ENCODE results near the gene FTO.
"Not testable (repeated sequence)": the region's sequence is repeated elsewhere in the genome, so short reads cannot be mapped to it uniquely, and the experiment has no call there.

Gene FTO

GRCh38 chr16:53703590-53704444, at the start of gene FTO, which contains the start of gene RPGRIP1L:
TSS of gene FTO (plus strand) at chr16:53704156.
TSS of gene RPGRIP1L (minus strand) at chr16:53703859. CDS start at chr16:53700723, 3,136 bp downstream.
- peak; percentile 81 for DNase-seq (ENCODE audit: low spot score)

GRCh38 chr16:53654946-53655345, 49.0 kb upstream of the FTO start:
- no peak for DNase-seq (ENCODE audit: low spot score)

GRCh38 chr16:53662072-53662471, 41.9 kb upstream of the FTO start:
- no peak for DNase-seq (ENCODE audit: low spot score)

- DNase-seq (ENCODE audit: low spot score), result no peak
Observed at GRCh38 chr16:53664724-53665345, 39.1 kb upstream of the FTO start.

- DNase-seq (ENCODE audit: low spot score), result no peak
Observed at GRCh38 chr16:53666786-53667415, 37.1 kb upstream of the FTO start.

- DNase-seq (ENCODE audit: low spot score), result no peak
Observed at GRCh38 chr16:53668869-53669268, 35.1 kb upstream of the FTO start.

- no peak for DNase-seq (ENCODE audit: low spot score)
Observed at GRCh38 chr16:53672461-53672860, 31.5 kb upstream of the FTO start.

GRCh38 chr16:53673189-53673588, 30.8 kb upstream of the FTO start:
- no peak for DNase-seq (ENCODE audit: low spot score)

GRCh38 chr16:53678155-53678554, 25.8 kb upstream of the FTO start:
- no peak for DNase-seq (ENCODE audit: low spot score)

GRCh38 chr16:53678756-53679343, 25.1 kb upstream of the FTO start:
- DNase-seq (ENCODE audit: low spot score), result no peak

GRCh38 chr16:53680756-53681155, 23.2 kb upstream of the FTO start:
- no peak for DNase-seq (ENCODE audit: low spot score)

- DNase-seq (ENCODE audit: low spot score), result no peak
Observed at GRCh38 chr16:53681354-53681753, 22.6 kb upstream of the FTO start.

GRCh38 chr16:53685334-53685733, 18.6 kb upstream of the FTO start:
- DNase-seq (ENCODE audit: low spot score), result not testable (repeated sequence)

GRCh38 chr16:53686710-53687109, 17.2 kb upstream of the FTO start:
- no peak for DNase-seq (ENCODE audit: low spot score)

- DNase-seq (ENCODE audit: low spot score), result no peak
Observed at GRCh38 chr16:53689636-53690035, 14.3 kb upstream of the FTO start.

GRCh38 chr16:53690771-53691170, 13.2 kb upstream of the FTO start:
- no peak for DNase-seq (ENCODE audit: low spot score)

- DNase-seq (ENCODE audit: low spot score), result no peak
Observed at GRCh38 chr16:53692146-53692545, 11.8 kb upstream of the FTO start.

- no peak for DNase-seq (ENCODE audit: low spot score)
Observed at GRCh38 chr16:53693320-53693719, 10.6 kb upstream of the FTO start.

- no peak for DNase-seq (ENCODE audit: low spot score)
Observed at GRCh38 chr16:53695070-53695469, 8.9 kb upstream of the FTO start.

GRCh38 chr16:53698271-53698670, 5.7 kb upstream of the FTO start:
- DNase-seq (ENCODE audit: low spot score), result not testable (repeated sequence)

GRCh38 chr16:53704445-53704813, 473 bp downstream of the FTO start:
- no peak for DNase-seq (ENCODE audit: low spot score)

- DNase-seq (ENCODE audit: low spot score), result no peak
Observed at GRCh38 chr16:53707671-53708070, 3.7 kb downstream of the FTO start.

- DNase-seq (ENCODE audit: low spot score), result no peak
Observed at GRCh38 chr16:53708490-53708889, 4.5 kb downstream of the FTO start.

Measured in HuH-7.5 (cell line).